Pancreas (tissue), 10 donors: ENCODE measurements around the gene ZBTB20. TPM values are rescaled to one million over a fixed set of nuclear protein-coding genes. Genes with fewer than 3 reads are reported as not detected.
"Not testable (repeated sequence)": the region's sequence is repeated elsewhere in the genome, so short reads cannot be mapped to it uniquely, and the experiment has no call there.

Experiments
- ATAC-seq, 4 donors: fragments of 200-7000 bp; cut with Tn5 transposase; one replicate each; pipeline versions ENCODE4 v1.8.0 to v1.9.1; 2020; ENCODE audit warnings: mild to moderate bottlenecking in 4 of 4, moderate library complexity in 4 of 4
- DNase-seq, 6 donors: peaks; one replicate each; pipeline ENCODE4 v3.0.0-alpha.2; 2020
- FAIRE-seq: peaks from 2 replicates; lab custom pipeline; 2012; peaks lifted over from hg19 to GRCh38; lab: Jason Lieb, UNC
- H3K27ac ChIP-seq, 4 donors: fragments of 200-600 bp; sonication (generic); 1 replicate in 3 of 4; 2 replicates in 1 of 4; pipeline versions ENCODE4 v1.5.0 to v1.8.0; 2020
- H3K27me3 ChIP-seq, 4 donors: fragments of 200-600 bp; one replicate each; pipeline ENCODE4 v1.8.0; 2021
- H3K36me3 ChIP-seq, 3 donors: fragments of 200-600 bp; sonication (generic) in 1 of 3; one replicate each; pipeline versions ENCODE4 v1.5.0 to v1.8.0; 2020 to 2021
- H3K4me1 ChIP-seq, 3 donors: fragments of 200-600 bp; one replicate each; pipeline ENCODE4 v1.8.0; 2021
- H3K4me3 ChIP-seq, 4 donors: fragments of 200-600 bp; sonication (generic) in 2 of 4; one replicate each; pipeline versions ENCODE4 v1.5.0 to v1.8.0; 2020 to 2021
- H3K9me3 ChIP-seq, 4 donors: fragments of 200-600 bp; one replicate each; pipeline ENCODE4 v1.8.0; 2021
- WGBS, 2 donors: extraction: QIAGEN DNeasy Blood & Tissue Kit; methylation state at CpG; one replicate each; pipeline ENCODE4 v1.1.7; 2013; 5-methylcytosine and 5-hydroxymethylcytosine counted together
- intact Hi-C, 3 donors: fragments of 100-400 bp; cut with DNase I; formaldehyde crosslinking; loops; one replicate each; pipeline versions ENCODE4 v1.11.1 to v1.14.2; 2022
- polyA plus RNA-seq, 2 donors: library from polyadenylated mRNA; stranded (reverse); fragments of 200-250 nt; gene quantifications; one replicate each; pipeline ENCODE4 v1.2.3, GENCODE V29; 2013
- total RNA-seq, 6 donors: library from RNA; stranded (reverse); fragmentation: NEBNext Ultra II Directional in 4 of 6; extraction: Animal tissue kit (Norgen Biotek cat#: 25700) in 4 of 6; gene quantifications; one replicate each; pipeline versions ENCODE4 v1.2.1 to v1.2.4, GENCODE V29; 2021 to 2023
- TF ChIP-seq, protein P1 (sequence below), 4 donors: fragments of 200-600 bp; sonication (generic) in 3 of 4; IDR thresholded peaks; one replicate each; pipeline versions ENCODE4 v1.5.0 to v1.8.0; 2021; ENCODE audit warnings: antibody characterized with exemption in 4 of 4
- donor health status: healthy with polysubstance abuse.
- donor health status: DM: no; HTN: no; CAD: no; lungs with moderate emphysema.
- donor health status: DM: no; HTN: no; CAD: no.
- donor health status: control.
- donor health status: control.
- donor health status: Bipolar disorder and iron deficiency.
- donor health status: DM: yes; HTN: yes; CAD: no.
- donor health status: DM: no; HTN: no; CAD: no.
- donor health status: DM: no; HTN: no; CAD: no.
- donor health status: DM: yes; HTN: yes; CAD: no.

ZBTB20 gene
- total and polyA plus RNA-seq, 8 donors = 1.3 to 81.5 (median 43.7) TPM

GRCh38 chr3:115186351-115187148 lies 39.5 kb upstream of the ZBTB20 start:
- no peak for FAIRE-seq
- no peaks in the 10 kb centered on the region for H3K36me3 ChIP-seq
- no peak for ATAC-seq
- TF ChIP-seq, protein P1, sequence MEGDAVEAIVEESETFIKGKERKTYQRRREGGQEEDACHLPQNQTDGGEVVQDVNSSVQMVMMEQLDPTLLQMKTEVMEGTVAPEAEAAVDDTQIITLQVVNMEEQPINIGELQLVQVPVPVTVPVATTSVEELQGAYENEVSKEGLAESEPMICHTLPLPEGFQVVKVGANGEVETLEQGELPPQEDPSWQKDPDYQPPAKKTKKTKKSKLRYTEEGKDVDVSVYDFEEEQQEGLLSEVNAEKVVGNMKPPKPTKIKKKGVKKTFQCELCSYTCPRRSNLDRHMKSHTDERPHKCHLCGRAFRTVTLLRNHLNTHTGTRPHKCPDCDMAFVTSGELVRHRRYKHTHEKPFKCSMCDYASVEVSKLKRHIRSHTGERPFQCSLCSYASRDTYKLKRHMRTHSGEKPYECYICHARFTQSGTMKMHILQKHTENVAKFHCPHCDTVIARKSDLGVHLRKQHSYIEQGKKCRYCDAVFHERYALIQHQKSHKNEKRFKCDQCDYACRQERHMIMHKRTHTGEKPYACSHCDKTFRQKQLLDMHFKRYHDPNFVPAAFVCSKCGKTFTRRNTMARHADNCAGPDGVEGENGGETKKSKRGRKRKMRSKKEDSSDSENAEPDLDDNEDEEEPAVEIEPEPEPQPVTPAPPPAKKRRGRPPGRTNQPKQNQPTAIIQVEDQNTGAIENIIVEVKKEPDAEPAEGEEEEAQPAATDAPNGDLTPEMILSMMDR (IDR thresholded peaks at IDR 0.05) = no peak
- no peaks in the 10 kb centered on the region for H3K27me3 ChIP-seq
- no peak for DNase-seq
- H3K27ac ChIP-seq = no peak overlapping the region
- no peaks in the 10 kb centered on the region for H3K4me1 ChIP-seq
- H3K9me3 ChIP-seq = no peaks in the 10 kb centered on the region
- intact Hi-C loops = no loop called here
- H3K4me3 ChIP-seq = no peak overlapping the region
- 63 to 68% methylated on average over 6 of the region's 6 CpGs for WGBS, 2 donors

GRCh38 chr3:115184859-115185572 lies 37.9 kb upstream of the ZBTB20 start:
- H3K4me1 ChIP-seq, H3K27me3 ChIP-seq, H3K27ac ChIP-seq, intact Hi-C loops, FAIRE-seq, H3K9me3 ChIP-seq, H3K4me3 ChIP-seq, H3K36me3 ChIP-seq, ATAC-seq: not testable (repeated sequence)
- WGBS, 2 donors = 95% methylated on average over 30 to 32 of the region's 32 CpGs
- peak in 1 of 6 donors; percentile 59 for DNase-seq

DNA sequence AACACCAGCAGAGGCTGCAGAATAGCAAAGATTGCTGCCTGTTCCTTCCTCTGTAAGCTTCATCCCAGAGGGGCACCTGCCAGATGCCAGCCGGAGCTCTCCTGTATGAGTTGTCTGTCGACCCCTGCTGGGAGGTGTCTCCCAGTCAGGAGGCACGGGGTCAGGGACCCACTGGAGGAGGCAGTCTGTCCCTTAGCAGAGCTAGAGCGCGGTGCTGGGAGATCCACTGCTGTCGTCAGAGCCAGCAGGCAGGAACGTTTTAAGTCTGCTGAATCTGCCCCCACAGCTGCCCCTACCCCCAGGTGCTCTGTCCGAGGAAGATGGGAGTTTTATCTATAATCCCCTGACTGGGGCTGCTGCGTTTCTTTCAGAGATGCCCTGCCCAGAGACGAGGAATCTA lies 31.8 kb upstream of the ZBTB20 start:
- H3K36me3 ChIP-seq, H3K4me3 ChIP-seq, H3K27me3 ChIP-seq, H3K9me3 ChIP-seq, FAIRE-seq, H3K4me1 ChIP-seq, intact Hi-C loops, ATAC-seq, H3K27ac ChIP-seq: not testable (repeated sequence)
- 67 to 70% methylated on average over 10 of the region's 10 CpGs for WGBS, 2 donors
- DNase-seq = peak in 1 of 6 donors; percentile 34

GRCh38 chr3:115169808-115170207 lies 22.7 kb upstream of the ZBTB20 start:
- no peaks in the 10 kb centered on the region for H3K4me1 ChIP-seq
- no peak for DNase-seq
- TF ChIP-seq, protein P1 (IDR thresholded peaks at IDR 0.05) = no peak
- H3K27me3 ChIP-seq = no peaks in the 10 kb centered on the region
- H3K27ac ChIP-seq = no peak overlapping the region
- ATAC-seq = no peak
- H3K36me3 ChIP-seq = no peaks in the 10 kb centered on the region
- 55 to 58% methylated on average over 2 of the region's 2 CpGs for WGBS, 2 donors
- peak; percentile 96 for FAIRE-seq
- H3K4me3 ChIP-seq = no peak overlapping the region
- no peaks in the 10 kb centered on the region for H3K9me3 ChIP-seq
- intact Hi-C loops = loop anchor here in 1 of 3 donors (10.0 kb wide), 1 partner anchor 345 kb away; no protein-coding TSS in a partner anchor

DNA sequence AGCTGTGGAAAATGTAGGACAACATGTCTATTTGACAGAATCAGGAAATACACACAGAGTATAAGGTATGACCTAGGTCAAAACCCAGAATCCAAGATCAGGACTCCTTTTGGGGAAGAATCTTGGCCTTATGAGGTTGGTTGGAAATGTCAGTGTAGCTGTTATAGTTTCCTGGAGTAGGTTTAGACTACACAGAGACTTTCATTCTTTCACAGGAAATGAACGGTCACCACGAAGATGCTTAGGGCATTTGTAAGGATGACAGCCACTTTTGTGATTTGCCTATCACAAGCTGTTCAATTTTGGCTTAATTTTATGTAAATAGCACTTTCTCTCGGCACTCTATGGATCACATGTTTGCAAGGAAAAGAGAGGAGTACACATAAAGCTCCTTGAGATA lies 18.6 kb upstream of the ZBTB20 start:
- TF ChIP-seq, protein P1 (IDR thresholded peaks at IDR 0.05) = no peak
- DNase-seq = no peak
- no peaks in the 10 kb centered on the region for H3K4me1 ChIP-seq
- H3K4me3 ChIP-seq = no peak overlapping the region
- no peaks in the 10 kb centered on the region for H3K36me3 ChIP-seq
- intact Hi-C loops = loop anchor here in 1 of 3 donors (10.0 kb wide), 1 partner anchor 341 kb away; no protein-coding TSS in a partner anchor
- 72 to 80% methylated on average over 3 of the region's 3 CpGs for WGBS, 2 donors
- no peak for ATAC-seq
- no peaks in the 10 kb centered on the region for H3K27me3 ChIP-seq
- no peak overlapping the region for H3K27ac ChIP-seq
- no peaks in the 10 kb centered on the region for H3K9me3 ChIP-seq
- FAIRE-seq = no peak
